ENCODE results near the gene RNF144B.

DNA sequence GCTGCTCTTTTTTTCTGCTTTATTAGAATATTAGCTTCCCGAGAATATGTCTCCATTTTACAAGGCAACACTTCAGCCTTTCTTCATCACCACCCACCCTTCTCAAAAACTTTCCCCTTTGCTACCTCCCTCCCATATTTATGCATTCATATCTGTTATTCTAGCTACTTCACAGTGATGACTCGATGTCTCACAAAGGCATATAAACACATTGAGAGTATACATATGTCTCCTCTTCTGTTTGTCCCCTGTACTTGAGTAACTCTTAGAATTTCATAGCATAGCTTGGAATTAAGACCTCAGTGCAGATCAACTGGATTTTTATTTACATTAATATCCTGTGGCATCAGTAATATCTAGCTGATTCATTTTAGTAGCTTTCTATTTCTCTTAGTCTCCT is 6.5 kb downstream of the RNF144B start:
- no peak for TF ChIP-seq POLR2A (IDR thresholded peaks at IDR 0.05)
- TF ChIP-seq, protein P1, sequence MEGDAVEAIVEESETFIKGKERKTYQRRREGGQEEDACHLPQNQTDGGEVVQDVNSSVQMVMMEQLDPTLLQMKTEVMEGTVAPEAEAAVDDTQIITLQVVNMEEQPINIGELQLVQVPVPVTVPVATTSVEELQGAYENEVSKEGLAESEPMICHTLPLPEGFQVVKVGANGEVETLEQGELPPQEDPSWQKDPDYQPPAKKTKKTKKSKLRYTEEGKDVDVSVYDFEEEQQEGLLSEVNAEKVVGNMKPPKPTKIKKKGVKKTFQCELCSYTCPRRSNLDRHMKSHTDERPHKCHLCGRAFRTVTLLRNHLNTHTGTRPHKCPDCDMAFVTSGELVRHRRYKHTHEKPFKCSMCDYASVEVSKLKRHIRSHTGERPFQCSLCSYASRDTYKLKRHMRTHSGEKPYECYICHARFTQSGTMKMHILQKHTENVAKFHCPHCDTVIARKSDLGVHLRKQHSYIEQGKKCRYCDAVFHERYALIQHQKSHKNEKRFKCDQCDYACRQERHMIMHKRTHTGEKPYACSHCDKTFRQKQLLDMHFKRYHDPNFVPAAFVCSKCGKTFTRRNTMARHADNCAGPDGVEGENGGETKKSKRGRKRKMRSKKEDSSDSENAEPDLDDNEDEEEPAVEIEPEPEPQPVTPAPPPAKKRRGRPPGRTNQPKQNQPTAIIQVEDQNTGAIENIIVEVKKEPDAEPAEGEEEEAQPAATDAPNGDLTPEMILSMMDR (IDR thresholded peaks at IDR 0.05 in 4 of 5, conservative IDR thresholded peaks at IDR 0.05 in 1 of 5), result no peak
